ENCODE results near the gene HINFP. TPM values are rescaled to one million over a fixed set of nuclear protein-coding genes. Genes with fewer than 3 reads are reported as not detected.

The HINFP gene, protein sequence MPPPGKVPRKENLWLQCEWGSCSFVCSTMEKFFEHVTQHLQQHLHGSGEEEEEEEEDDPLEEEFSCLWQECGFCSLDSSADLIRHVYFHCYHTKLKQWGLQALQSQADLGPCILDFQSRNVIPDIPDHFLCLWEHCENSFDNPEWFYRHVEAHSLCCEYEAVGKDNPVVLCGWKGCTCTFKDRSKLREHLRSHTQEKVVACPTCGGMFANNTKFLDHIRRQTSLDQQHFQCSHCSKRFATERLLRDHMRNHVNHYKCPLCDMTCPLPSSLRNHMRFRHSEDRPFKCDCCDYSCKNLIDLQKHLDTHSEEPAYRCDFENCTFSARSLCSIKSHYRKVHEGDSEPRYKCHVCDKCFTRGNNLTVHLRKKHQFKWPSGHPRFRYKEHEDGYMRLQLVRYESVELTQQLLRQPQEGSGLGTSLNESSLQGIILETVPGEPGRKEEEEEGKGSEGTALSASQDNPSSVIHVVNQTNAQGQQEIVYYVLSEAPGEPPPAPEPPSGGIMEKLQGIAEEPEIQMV
- 10 to 100 TPM; 15.2 to 27.9 (median 22.8) TPM for total RNA-seq
- polyA plus RNA-seq = 10 to 100 TPM; 17.5 to 20.4 TPM
- long read RNA-seq, donor 1, transcript HINFP-201 (10 exons, 3,163 nt) = major isoform, 29 of 81 reads
- long read RNA-seq, donor 1, partial matches to known transcripts = 19 of 81 reads
- long read RNA-seq, donor 1, other reads (novel, unspliced or antisense) = 31 of 81 reads
- long read RNA-seq, donor 2, transcript HINFP-201 (10 exons, 3,163 nt) = major isoform, 9 of 14 reads
- long read RNA-seq, donor 2, partial matches to known transcripts = 0 of 14 reads
- long read RNA-seq, donor 2, other reads (novel, unspliced or antisense) = 0 of 14 reads
- long read RNA-seq, donor 3, transcript HINFP-201 (10 exons, 3,163 nt) = major isoform, 6 of 20 reads
- long read RNA-seq, donor 3, partial matches to known transcripts = 1 of 20 reads
- long read RNA-seq, donor 3, other reads (novel, unspliced or antisense) = 12 of 20 reads

DNA sequence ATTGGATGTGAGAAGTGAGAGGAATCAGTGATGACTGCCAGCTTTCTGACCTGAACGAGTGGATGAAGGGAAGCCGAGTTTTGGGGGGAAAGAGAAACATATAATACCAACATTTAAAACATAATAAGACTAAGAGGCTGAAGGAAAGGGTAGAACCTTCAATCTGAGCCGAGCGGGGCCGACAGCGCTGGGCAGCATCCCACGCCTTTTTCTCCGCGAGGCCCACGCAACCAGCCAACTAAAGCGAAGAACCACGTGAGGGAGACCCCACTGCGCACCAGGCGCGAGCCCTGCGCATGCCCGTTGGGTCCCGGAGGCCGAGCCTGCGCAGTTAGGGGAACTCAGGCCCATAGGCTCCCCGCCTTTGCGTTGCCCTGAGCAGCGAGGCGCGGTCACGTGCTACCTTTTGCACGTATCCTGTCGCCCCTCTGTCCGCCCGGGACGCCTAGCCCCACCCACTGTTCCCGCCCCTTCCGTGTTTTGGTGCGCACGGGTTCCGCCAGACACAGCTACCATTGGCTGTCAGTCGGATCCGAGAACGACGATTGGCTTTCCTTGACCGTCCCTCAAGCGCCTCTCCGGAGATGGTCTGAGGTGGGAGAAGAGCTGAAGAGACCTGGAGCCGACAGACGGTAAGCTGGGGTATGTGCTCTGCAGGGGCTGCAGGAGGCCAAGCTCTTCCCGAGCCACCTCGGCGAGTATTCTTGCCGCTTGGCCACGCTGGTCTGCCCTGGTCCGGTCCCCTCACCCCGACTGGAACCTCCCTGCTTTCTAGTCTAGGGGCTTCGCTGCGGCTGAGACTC lies at the start of gene HINFP:
TSS of gene HINFP (plus strand) at position 573 of the 803 bp plus-strand sequence. CDS start 5,365 bp downstream, outside the sequence.
- no peaks in the 10 kb centered on the region for H3K36me3 ChIP-seq
- no peaks in the 10 kb centered on the region for H3K9me3 ChIP-seq
- no peaks in the 10 kb centered on the region for H3K27me3 ChIP-seq
- peak within 1 kb of the TSS; percentile 96 for H3K4me3 ChIP-seq
- peaks cover 10% of the 10 kb centered on the region for H3K4me1 ChIP-seq (ENCODE audit: insufficient read depth)
- intact Hi-C loops (cut with DNase I) = no loop called here
- peak; percentile 99 to 100 (median 100) for DNase-seq
- TF ChIP-seq POLR2A (IDR thresholded peaks at IDR 0.05) = peak; percentile 69
- TF ChIP-seq, protein P1, sequence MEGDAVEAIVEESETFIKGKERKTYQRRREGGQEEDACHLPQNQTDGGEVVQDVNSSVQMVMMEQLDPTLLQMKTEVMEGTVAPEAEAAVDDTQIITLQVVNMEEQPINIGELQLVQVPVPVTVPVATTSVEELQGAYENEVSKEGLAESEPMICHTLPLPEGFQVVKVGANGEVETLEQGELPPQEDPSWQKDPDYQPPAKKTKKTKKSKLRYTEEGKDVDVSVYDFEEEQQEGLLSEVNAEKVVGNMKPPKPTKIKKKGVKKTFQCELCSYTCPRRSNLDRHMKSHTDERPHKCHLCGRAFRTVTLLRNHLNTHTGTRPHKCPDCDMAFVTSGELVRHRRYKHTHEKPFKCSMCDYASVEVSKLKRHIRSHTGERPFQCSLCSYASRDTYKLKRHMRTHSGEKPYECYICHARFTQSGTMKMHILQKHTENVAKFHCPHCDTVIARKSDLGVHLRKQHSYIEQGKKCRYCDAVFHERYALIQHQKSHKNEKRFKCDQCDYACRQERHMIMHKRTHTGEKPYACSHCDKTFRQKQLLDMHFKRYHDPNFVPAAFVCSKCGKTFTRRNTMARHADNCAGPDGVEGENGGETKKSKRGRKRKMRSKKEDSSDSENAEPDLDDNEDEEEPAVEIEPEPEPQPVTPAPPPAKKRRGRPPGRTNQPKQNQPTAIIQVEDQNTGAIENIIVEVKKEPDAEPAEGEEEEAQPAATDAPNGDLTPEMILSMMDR (IDR thresholded peaks at IDR 0.05) = no peak
- peak within 1 kb of the TSS; percentile 28 to 79 for H3K27ac ChIP-seq
- WGBS, 3 donors = 0 to 1% (median 1%) methylated on average over 39 to 54 of the region's 54 CpGs

DNA sequence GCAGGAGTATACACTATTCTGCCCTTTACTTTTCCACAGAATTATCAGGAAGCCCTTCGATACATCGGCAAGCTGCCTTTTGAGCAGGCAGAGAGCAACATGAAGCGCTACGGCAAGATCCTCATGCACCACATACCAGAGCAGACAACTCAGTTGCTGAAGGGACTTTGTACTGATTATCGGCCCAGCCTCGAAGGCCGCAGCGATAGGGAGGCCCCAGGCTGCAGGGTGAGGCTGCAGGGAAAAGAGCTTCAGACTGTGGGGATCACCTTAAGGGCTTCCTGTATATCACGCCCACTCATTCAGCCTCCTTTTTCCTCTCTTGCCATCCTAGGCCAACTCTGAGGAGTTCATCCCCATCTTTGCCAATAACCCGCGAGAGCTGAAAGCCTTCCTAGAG lies 43.5 kb upstream of the HINFP start:
- H3K27ac ChIP-seq = no peak overlapping the region
- H3K4me1 ChIP-seq (ENCODE audit: insufficient read depth) = no peaks in the 10 kb centered on the region
- no peaks in the 10 kb centered on the region for H3K27me3 ChIP-seq
- WGBS, 3 donors = 90 to 97% (median 93%) methylated on average over 11 of the region's 11 CpGs
- intact Hi-C loops (cut with DNase I) = no loop called here
- TF ChIP-seq POLR2A (IDR thresholded peaks at IDR 0.05) = no peak
- no peaks in the 10 kb centered on the region for H3K36me3 ChIP-seq
- H3K4me3 ChIP-seq = no peak overlapping the region
- no peak for DNase-seq
- no peaks in the 10 kb centered on the region for H3K9me3 ChIP-seq

DNA sequence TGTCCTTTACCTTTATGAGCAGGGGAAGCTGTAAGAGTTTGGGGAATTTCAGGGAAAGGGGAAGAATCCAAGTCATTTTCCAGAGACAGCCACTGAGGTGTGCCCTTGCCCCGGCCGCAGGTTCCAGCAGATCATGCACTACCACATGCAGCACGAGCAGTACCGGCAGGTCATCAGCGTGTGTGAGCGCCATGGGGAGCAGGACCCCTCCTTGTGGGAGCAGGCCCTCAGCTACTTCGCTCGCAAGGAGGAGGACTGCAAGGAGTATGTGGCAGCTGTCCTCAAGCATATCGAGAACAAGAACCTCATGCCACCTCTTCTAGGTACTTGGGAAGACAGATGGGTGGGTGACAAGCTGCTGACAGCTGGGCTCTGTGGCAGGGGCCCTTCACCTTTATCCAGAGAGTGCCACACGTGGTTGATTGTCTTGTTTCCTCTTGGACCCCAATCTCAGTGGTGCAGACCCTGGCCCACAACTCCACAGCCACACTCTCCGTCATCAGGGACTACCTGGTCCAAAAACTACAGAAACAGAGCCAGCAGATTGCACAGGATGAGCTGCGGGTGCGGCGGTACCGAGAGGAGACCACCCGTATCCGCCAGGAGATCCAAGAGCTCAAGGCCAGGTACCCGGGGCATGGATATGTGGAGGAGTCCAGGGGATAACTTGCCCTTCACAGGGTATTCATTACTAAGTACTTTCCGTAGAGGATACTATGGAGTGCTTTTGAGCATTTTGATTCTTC lies 42.5 kb upstream of the HINFP start:
- Histone ChIP-seq H3K27me3 (no peaks in the 10 kb centered on the region), H3K4me1 (ENCODE audit: insufficient read depth) (no peaks in the 10 kb centered on the region), H3K27ac (no peak overlapping the region), H3K36me3 (no peaks in the 10 kb centered on the region), H3K4me3 (no peak overlapping the region), H3K9me3 (no peaks in the 10 kb centered on the region)
- WGBS, 3 donors = 87 to 91% (median 89%) methylated on average over 19 of the region's 19 CpGs
- intact Hi-C loops (cut with DNase I) = no loop called here
- TF ChIP-seq, protein P1 (IDR thresholded peaks at IDR 0.05) = no peak
- TF ChIP-seq POLR2A (IDR thresholded peaks at IDR 0.05) = no peak
- no peak for TF ChIP-seq EP300 (IDR thresholded peaks at IDR 0.05)
- no peak for DNase-seq

DNA sequence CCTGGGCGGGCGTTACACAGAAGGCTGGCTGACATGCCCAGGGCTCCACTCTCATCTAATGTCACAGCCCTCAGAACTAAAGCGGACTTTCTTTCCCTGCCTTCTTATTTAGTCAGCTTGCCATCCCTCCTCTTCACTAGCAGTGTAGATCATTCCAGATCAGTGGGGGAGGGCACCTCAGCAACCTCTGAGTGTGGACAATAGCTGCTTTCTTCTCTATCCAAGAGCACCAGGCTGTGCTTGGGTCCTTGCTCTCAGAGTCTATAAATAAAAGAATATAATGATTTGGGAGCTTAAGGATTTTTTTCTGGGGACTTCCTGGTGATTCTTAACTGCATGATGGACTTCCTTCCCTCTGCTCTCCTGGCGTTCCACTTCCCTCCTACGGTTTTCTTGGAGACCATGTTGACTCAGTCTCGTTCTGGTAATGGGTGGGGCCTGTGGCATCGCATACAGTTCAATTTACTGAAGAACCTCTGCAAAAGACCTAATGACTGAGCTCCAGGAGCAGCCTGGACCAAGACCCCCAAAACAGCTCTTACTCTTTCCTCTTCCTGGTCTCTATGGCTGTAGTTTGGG lies 39.6 kb upstream of the HINFP start:
- 65 to 67% (median 67%) methylated on average over 7 of the region's 7 CpGs for WGBS, 3 donors
- no peak for DNase-seq

More for the DNA sequence above, 39.6 kb upstream of the HINFP start:
- Histone ChIP-seq H3K4me3 (no peak overlapping the region), H3K36me3 (no peaks in the 10 kb centered on the region), H3K4me1 (ENCODE audit: insufficient read depth) (peaks cover 7% of the 10 kb centered on the region), H3K27me3 (no peaks in the 10 kb centered on the region), H3K9me3 (no peaks in the 10 kb centered on the region), H3K27ac (no peak overlapping the region)
- TF ChIP-seq EP300 (IDR thresholded peaks at IDR 0.05) = no peak
- TF ChIP-seq POLR2A (IDR thresholded peaks at IDR 0.05) = no peak
- TF ChIP-seq, protein P1 (IDR thresholded peaks at IDR 0.05) = no peak
- intact Hi-C loops (cut with DNase I) = no loop called here
